HEK293T (cell line): ENCODE results near the gene NECTIN4.

Source experiments
- BHLHE40 ChIP-seq: fragments of 450-650 bp; IDR thresholded peaks from 2 replicates; pipeline ENCODE4 v1.6.1; 2016; ENCODE audit warnings: mild to moderate bottlenecking, moderate library complexity, borderline replicate concordance
- FOXA1 ChIP-seq: fragments of 450-650 bp; IDR thresholded peaks from 2 replicates; pipeline ENCODE4 v1.6.1; 2016; ENCODE audit warnings: mild to moderate bottlenecking

GRCh38 chr1:161045736-161046604 is 43.4 kb downstream of the NECTIN4 start, which contains the start of gene USF1:
- TF ChIP-seq BHLHE40 (no peak), FOXA1 (no peak)
